Suprapubic skin (tissue), 4 donors: Measurements from ENCODE around the gene NPAS3. TPM values are rescaled to one million over a fixed set of nuclear protein-coding genes. Genes with fewer than 3 reads are reported as not detected.

Source experiments
- DNase-seq, 2 donors: peaks; one replicate each; pipeline ENCODE4 v3.0.0-alpha.2; 2019; ENCODE audit warnings: low spot score in 2 of 2
- H3K27ac ChIP-seq: fragments of 200-600 bp; sonication (generic); one replicate; pipeline ENCODE4 v1.5.1; 2019
- H3K27me3 ChIP-seq: fragments of 200-600 bp; sonication (generic); one replicate; pipeline ENCODE4 v1.5.1; 2019
- H3K36me3 ChIP-seq: fragments of 200-600 bp; sonication (generic); one replicate; pipeline ENCODE4 v1.5.1; 2019
- H3K4me1 ChIP-seq: fragments of 200-600 bp; sonication (generic); one replicate; pipeline ENCODE4 v1.5.1; 2019
- H3K4me3 ChIP-seq: fragments of 200-600 bp; sonication (generic); one replicate; pipeline ENCODE4 v1.5.1; 2019; ENCODE audit warnings: mild to moderate bottlenecking
- H3K9me3 ChIP-seq: fragments of 200-600 bp; sonication (generic); one replicate; pipeline ENCODE4 v1.5.1; 2019
- CTCF ChIP-seq, 2 donors: fragments of 200-600 bp in 1 of 2; fragments of 450-650 bp in 1 of 2; sonication (generic) in 1 of 2; IDR thresholded peaks; one replicate each; pipeline ENCODE4 v1.5.1; 2016 to 2019; ENCODE audit warnings: antibody characterized with exemption in 2 of 2, mild to moderate bottlenecking in 1 of 2, moderate library complexity in 1 of 2
- EP300 ChIP-seq: sonication (generic); formaldehyde crosslinking; IDR thresholded peaks from one replicate; pipeline ENCODE4 v1.6.1; 2017; ENCODE audit warnings: antibody characterized with exemption
- POLR2A ChIP-seq, 2 donors: fragments of 450-650 bp; IDR thresholded peaks; one replicate each; pipeline ENCODE4 v1.6.1; 2017; ENCODE audit warnings: antibody characterized with exemption in 2 of 2, mild to moderate bottlenecking in 2 of 2, moderate library complexity in 2 of 2
- POLR2AphosphoS5 ChIP-seq, 3 donors: sonication (generic); formaldehyde crosslinking; IDR thresholded peaks; one replicate each; pipeline ENCODE4 v1.6.1; 2017; ENCODE audit warnings: antibody characterized with exemption in 3 of 3
- WGBS: methylation state at CpG from one replicate; pipeline ENCODE4 v1.1.5; 2018; 5-methylcytosine and 5-hydroxymethylcytosine counted together
- total RNA-seq, 4 donors: library from RNA; depleted of rRNA; stranded (reverse); fragments of >200 nt; gene quantifications; one replicate each; pipeline ENCODE4 v1.1.0, GENCODE V29; 2016

Gene NPAS3
- total RNA-seq, 4 donors from 2014 or later = 0.17 to 0.45 (median 0.29) TPM; not detected in 1

DNA sequence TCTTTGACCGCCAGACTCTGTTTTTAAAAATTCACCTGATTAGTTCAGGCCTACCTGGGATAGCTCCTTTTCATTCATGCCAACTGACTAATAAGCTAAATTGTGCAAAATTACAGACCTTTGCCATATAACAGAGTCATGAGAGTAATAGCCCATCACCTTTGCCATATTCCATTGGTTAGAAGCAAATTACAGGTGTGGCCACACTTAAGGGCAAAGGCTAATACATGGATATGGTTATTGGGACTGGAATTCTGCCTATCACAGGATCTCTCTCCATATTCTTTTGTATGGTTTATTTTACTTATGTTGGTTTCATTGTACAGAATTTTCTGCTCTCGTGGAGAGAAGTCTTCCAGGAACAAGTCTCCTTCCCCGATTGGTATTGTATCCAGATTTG is 897.0 kb downstream of the NPAS3 start:
- peaks cover 9% of the 10 kb centered on the region for H3K4me1 ChIP-seq
- TF ChIP-seq POLR2AphosphoS5 (IDR thresholded peaks at IDR 0.05) (no peak), EP300 (no peak), POLR2A (IDR thresholded peaks at IDR 0.05) (no peak), CTCF (IDR thresholded peaks at IDR 0.05) (no peak)
- DNase-seq = no peak
- no peaks in the 10 kb centered on the region for H3K36me3 ChIP-seq
- WGBS = 91% methylated on average over 3 of the region's 3 CpGs
- H3K9me3 ChIP-seq = no peaks in the 10 kb centered on the region
- H3K27ac ChIP-seq = no peak overlapping the region
- no peaks in the 10 kb centered on the region for H3K27me3 ChIP-seq
- no peak overlapping the region for H3K4me3 ChIP-seq

DNA sequence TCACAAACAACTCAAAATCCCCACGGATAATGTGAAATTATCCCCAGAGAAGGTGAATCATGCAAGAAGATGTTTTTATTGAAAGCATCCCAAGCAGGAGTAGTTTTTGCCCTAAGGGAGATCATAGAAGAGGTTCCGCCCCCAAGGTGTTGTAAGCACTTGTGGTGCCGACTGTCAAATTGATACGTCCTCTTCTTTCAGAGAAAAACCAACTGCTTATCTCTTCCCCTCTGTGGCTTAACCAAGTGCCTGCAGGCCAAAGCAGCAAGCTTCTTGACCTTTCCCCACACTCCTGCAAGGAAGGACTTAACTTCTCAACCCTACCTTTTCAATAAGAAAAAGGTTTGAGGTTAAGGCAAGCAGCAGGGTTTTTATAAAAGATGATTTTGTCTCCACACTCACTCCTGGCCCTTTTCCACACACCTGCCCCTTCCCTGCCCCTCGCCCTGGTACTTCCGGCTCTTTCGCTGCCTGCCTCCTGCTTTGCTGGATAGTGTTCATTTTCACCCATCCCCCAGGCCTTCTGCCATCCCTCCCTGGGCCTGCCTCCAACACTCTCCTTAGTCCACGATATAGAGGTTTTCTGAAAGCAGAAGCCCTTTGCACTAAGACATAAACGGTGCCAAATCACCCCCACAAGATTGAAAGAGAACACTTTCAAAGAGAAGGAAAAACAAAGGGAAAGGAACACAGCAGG is 897.7 kb downstream of the NPAS3 start:
- no peak overlapping the region for H3K27ac ChIP-seq
- no peaks in the 10 kb centered on the region for H3K9me3 ChIP-seq
- no peaks in the 10 kb centered on the region for H3K36me3 ChIP-seq
- TF ChIP-seq POLR2A (IDR thresholded peaks at IDR 0.05) = no peak
- TF ChIP-seq CTCF (IDR thresholded peaks at IDR 0.05) = no peak
- TF ChIP-seq EP300 = no peak
- no peak for TF ChIP-seq POLR2AphosphoS5 (IDR thresholded peaks at IDR 0.05)
- H3K4me3 ChIP-seq = no peak overlapping the region
- H3K27me3 ChIP-seq = no peaks in the 10 kb centered on the region
- 43% methylated on average over 9 of the region's 9 CpGs for WGBS
- no peak for DNase-seq
- H3K4me1 ChIP-seq = peaks cover 9% of the 10 kb centered on the region

GRCh38 chr14:33836900-33837577 is 898.4 kb downstream of the NPAS3 start:
- Histone ChIP-seq H3K27ac (no peak overlapping the region), H3K4me1 (peaks cover 9% of the 10 kb centered on the region), H3K36me3 (no peaks in the 10 kb centered on the region), H3K9me3 (no peaks in the 10 kb centered on the region), H3K27me3 (no peaks in the 10 kb centered on the region), H3K4me3 (no peak overlapping the region)
- TF ChIP-seq POLR2A (IDR thresholded peaks at IDR 0.05) (no peak), EP300 (no peak), CTCF (IDR thresholded peaks at IDR 0.05) (no peak), POLR2AphosphoS5 (IDR thresholded peaks at IDR 0.05) (no peak)
- no peak for DNase-seq
- WGBS = 88% methylated on average over 10 of the region's 10 CpGs

GRCh38 chr14:33837943-33838683 is 899.4 kb downstream of the NPAS3 start:
- TF ChIP-seq POLR2A (IDR thresholded peaks at IDR 0.05) (no peak), CTCF (IDR thresholded peaks at IDR 0.05) (no peak), EP300 (no peak), POLR2AphosphoS5 (IDR thresholded peaks at IDR 0.05) (no peak)
- 63% methylated on average over 4 of the region's 4 CpGs for WGBS
- H3K27ac ChIP-seq = no peak overlapping the region
- H3K4me3 ChIP-seq = no peak overlapping the region
- no peaks in the 10 kb centered on the region for H3K9me3 ChIP-seq
- no peaks in the 10 kb centered on the region for H3K27me3 ChIP-seq
- DNase-seq = no peak
- no peaks in the 10 kb centered on the region for H3K36me3 ChIP-seq
- peaks cover 9% of the 10 kb centered on the region for H3K4me1 ChIP-seq
